Measurements from ENCODE around the gene MXRA7.
"Not testable (repeated sequence)": the region's sequence is repeated elsewhere in the genome, so short reads cannot be mapped to it uniquely, and the experiment has no call there.

Gene MXRA7

DNA sequence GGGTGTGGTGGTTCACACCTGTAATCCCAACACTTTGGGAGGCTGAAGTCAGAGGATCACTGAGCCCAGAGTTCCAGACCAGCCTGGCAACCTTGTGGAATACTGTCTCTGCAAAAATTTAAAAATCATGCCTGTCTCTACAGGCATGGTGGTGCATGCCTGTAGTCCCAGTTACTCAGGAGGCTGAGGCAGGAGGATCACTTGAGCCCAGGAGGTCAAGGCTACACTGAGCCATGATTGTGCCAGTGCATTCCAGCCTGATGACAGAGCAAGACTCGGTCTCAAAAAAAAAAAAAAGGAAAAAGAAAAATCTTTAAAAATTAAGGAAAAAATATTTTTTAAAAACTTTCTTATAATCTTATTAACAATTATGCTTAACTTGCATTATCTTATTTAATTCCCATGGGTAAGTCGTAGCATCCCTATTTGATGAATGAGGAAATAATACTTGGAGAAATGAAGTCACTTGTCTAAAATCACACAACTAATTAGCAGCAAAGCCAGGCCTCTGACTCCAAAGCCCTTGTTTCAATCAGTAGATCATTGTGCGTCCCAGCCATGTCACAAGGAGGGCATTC, 40.7 kb upstream of the MXRA7 start:
- TF ChIP-seq, protein P1, sequence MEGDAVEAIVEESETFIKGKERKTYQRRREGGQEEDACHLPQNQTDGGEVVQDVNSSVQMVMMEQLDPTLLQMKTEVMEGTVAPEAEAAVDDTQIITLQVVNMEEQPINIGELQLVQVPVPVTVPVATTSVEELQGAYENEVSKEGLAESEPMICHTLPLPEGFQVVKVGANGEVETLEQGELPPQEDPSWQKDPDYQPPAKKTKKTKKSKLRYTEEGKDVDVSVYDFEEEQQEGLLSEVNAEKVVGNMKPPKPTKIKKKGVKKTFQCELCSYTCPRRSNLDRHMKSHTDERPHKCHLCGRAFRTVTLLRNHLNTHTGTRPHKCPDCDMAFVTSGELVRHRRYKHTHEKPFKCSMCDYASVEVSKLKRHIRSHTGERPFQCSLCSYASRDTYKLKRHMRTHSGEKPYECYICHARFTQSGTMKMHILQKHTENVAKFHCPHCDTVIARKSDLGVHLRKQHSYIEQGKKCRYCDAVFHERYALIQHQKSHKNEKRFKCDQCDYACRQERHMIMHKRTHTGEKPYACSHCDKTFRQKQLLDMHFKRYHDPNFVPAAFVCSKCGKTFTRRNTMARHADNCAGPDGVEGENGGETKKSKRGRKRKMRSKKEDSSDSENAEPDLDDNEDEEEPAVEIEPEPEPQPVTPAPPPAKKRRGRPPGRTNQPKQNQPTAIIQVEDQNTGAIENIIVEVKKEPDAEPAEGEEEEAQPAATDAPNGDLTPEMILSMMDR (conservative IDR thresholded peaks at IDR 0.05), result no peak
- TF ChIP-seq ZFX (IDR thresholded peaks at IDR 0.05), result no peak
- no peak overlapping the region for H3K27ac ChIP-seq

DNA sequence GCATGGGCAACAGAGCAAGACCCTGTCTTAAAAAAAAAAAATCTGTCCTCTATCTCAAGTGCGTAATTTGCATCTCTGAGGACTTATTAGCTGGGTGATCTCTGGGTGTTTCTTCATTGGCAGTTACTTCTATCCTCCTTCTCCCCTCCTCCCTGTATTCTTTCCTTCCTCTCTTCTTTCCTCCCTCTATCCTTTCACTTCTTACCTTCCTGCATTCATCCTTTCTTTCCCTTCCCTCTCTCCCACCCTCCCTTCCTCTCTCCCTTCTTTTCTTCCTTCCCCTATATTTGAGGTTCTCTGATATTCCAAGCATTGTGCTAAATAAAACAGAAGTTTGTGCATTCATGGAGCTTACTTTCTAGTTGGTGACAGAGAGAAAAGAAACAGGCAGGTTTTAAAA, 37.9 kb upstream of the MXRA7 start:
- TF ChIP-seq, protein P1 (conservative IDR thresholded peaks at IDR 0.05), result no peak
- H3K27ac ChIP-seq, result no peak overlapping the region

DNA sequence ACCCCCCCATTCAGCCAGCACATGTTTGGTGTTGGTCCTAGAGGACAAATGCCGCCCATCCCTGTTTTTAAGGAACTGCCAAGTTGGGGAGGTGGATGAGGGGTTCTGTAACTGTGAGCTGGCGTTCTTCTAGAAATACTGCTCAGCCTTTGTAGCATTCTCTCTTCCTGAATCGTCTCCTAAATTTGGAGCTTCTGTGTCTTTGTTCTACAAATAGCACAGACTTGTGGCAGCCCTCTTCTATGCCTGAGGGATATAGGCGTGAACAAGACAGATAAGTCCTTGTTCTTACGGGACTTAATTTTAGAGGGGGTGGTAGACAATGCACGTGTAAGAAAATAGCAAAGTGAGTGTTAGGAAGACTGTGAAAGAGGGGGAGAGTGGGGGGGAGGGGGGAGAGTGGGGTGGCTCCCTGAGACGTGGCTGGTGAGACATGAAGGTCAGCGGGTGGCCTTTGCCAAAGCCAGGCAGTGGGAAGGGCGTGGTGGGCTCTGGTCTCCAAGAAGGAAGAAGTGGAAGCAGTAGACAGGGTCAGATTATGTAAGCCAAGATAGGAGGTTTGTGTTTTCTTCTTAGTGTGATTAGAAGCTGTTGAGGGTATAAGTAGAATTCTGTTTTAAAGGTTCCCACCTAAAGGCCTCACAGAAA, 37.1 kb upstream of the MXRA7 start:
- TF ChIP-seq ZFX (IDR thresholded peaks at IDR 0.05), result no peak
- TF ChIP-seq, protein P1 (conservative IDR thresholded peaks at IDR 0.05), result no peak

DNA sequence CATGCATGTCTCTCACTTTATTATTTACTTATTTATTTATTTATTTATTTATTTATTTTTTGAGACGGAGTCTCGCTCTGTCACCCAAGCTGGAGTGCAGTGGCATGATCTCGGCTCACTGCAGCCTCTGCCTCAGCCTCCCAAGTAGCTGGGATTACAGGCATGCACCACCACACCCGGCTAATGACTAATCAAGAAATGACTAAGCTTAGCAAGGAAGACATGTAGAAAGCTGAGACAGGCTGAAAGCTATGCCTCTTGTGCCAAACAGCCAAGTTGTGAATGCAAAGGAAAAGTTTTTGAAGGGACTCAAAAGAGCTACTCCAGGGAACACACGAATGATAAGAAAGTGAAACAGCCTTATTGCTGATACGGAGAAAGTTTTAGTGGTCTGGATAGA, 35.0 kb upstream of the MXRA7 start:
- H3K27ac ChIP-seq, result not testable (repeated sequence)

More for the DNA sequence above, 37.1 kb upstream of the MXRA7 start:
- no peak overlapping the region for H3K27ac ChIP-seq

DNA sequence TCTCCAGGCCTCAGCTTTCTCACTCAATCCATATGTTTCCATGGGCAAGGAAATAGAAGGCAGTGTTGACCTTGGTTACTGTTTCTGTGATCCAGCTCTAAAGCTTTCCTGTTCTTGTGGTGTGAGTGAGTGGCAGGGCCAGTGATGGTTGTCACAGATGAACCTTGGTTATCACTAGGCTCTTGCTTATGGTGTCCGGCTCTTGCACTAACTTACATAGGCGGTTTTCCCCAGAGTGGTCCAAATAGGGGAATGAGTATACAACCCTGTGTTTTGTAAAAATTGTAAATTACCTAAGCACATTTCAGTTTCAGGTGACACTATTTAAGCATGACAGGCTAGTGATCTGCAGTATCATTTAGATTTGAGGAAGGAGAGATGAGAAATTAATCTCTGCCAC, 34.0 kb upstream of the MXRA7 start:
- H3K27ac ChIP-seq, result no peak overlapping the region
- no peak for TF ChIP-seq ZFX (IDR thresholded peaks at IDR 0.05)
- TF ChIP-seq, protein P1 (conservative IDR thresholded peaks at IDR 0.05), result no peak

DNA sequence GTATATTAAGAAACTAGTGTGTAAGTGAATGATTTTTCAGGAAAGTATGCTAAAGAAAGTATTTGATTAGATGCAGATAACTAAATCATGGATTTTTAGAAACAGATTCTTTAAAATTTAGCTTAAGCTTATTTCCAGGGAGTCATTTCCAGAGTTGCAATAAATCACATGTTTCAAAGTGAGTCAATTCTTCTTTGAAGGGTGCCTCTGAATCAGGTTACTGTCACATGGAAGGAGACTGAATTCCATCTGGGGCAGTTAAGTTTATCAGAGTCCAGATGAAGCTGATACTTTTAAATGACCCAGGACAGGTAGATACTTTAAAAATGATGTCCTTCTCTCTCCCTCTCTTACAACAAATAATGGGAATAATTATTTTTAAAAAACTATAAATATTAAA, 32.2 kb upstream of the MXRA7 start:
- TF ChIP-seq, protein P1 (conservative IDR thresholded peaks at IDR 0.05), result no peak
- TF ChIP-seq ZFX (IDR thresholded peaks at IDR 0.05), result no peak
- no peak overlapping the region for H3K27ac ChIP-seq

DNA sequence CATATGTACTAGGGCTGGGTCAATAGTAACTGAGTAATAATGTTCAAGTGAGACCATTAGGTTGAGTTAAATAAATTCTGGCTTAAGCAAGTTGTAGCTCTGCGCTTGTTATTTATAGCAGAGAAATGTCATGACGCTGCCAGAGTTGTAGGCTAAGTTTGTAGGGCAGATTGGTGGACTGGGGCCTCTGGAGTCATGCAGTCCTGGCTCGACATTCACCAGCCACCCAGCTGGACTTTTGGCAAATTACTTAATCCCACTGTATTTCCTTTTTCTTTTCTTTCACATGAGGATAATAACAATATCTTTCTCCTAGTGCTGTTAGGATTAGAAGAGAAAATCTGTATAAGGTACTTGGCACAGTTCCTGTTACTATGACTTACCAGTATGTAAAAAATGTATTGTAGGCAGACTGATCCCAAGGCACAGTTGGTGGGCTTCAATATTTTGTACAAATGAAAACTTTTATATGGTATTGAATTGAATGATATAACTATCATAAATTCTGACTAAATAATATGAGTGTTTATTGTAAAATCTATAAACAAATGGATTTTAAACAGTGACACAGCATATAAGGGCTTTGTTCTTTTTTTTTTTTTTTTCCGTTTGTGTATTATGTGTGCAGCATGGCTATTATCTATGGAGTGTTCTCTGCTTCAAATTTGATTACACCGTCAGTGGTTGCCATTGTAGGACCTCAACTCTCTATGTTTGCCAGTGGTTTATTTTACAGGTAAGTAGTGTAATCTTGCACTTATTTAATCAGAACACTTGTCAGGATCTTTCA, 29.8 kb upstream of the MXRA7 start:
- no peak overlapping the region for H3K27ac ChIP-seq
- TF ChIP-seq, protein P1 (conservative IDR thresholded peaks at IDR 0.05), result no peak
- no peak for TF ChIP-seq ZFX (IDR thresholded peaks at IDR 0.05)

DNA sequence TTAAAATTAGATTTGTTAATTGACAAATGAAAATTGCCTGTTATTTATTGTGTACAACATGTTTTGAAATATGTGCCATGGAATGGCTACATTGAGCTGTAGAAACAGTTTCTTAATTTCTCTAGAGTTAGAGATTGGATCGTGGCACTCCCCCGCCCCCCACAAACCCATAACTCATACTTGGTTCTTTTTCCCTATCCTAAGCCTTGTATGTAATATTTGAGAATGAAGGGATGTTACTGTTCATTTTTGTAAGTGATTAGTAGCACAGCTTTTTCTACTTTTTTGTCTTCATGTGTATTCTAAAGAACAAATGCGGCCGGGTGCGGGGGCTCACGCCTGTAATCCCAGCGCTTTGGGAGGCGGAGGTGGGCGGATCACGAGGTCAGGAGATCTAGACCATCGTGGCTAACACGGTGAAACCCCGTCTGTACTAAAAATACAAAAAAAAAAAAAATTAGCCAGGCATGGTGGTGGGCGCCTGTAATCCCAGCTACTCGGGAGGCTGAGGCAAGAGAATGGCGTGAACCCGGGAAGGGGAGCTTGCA, 28.9 kb upstream of the MXRA7 start:
- not testable (repeated sequence) for H3K27ac ChIP-seq
